Measurements from ENCODE around the gene TCAF1.
"Not testable (repeated sequence)": the region's sequence is repeated elsewhere in the genome, so short reads cannot be mapped to it uniquely, and the experiment has no call there.

The TCAF1 gene

DNA sequence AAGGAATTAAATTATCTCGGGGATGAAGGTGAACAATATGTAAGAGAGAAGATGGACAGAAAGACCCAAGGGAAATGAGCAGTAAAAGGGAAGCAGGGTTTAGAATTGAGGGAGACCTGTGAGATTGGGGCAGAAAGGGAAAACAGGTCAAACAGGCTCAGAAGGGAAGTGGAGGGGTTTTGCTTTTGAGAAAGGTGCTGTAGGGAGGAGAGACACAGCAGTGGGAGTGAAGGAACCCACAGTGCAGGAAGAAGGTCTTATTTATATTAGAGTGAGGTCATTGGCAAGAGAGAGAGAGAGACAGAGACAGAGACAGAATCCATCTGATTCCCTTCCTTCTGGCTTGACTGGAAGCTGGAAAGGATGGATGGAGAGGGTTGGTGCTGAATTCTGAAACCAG lies 3.5 kb upstream of the TCAF1 start:
- no peak for DNase-seq (ENCODE audit: low spot score)

GRCh38 chr7:143902332-143902899 lies 440 bp upstream of the TCAF1 start:
- no peak for DNase-seq (ENCODE audit: low spot score)

- DNase-seq (ENCODE audit: low spot score): peak; percentile 76
Observed at GRCh38 chr7:143901332-143901667, 676 bp downstream of the TCAF1 start.

GRCh38 chr7:143900230-143900766 lies 1.7 kb downstream of the TCAF1 start:
- no peak for DNase-seq (ENCODE audit: low spot score)

GRCh38 chr7:143898810-143899209 lies 3.2 kb downstream of the TCAF1 start:
- DNase-seq (ENCODE audit: low spot score): no peak

DNA sequence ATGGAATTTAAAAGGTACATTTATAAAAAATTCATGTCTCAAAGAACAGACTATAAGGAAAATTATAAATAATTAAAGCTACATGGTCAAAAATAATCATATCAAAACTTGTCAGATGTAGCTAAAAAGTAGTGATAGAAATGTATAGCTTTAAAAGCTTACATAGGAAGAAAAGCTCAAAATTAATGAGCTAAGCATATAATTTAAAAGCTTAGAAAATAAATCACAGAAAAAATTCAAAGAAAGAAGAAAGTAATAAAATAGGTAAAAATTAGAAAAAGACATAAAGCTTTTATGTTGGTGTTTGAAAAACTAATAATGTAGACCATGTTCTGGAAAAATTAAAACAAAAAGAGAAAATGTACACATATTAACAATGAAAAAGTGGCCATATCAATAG lies 5.3 kb downstream of the TCAF1 start:
- DNase-seq (ENCODE audit: low spot score): no peak

- no peak for DNase-seq (ENCODE audit: low spot score)
Observed at GRCh38 chr7:143892527-143893300, 9.3 kb downstream of the TCAF1 start.

- DNase-seq (ENCODE audit: low spot score): no peak
Observed at GRCh38 chr7:143891457-143891856, 10.5 kb downstream of the TCAF1 start.

DNA sequence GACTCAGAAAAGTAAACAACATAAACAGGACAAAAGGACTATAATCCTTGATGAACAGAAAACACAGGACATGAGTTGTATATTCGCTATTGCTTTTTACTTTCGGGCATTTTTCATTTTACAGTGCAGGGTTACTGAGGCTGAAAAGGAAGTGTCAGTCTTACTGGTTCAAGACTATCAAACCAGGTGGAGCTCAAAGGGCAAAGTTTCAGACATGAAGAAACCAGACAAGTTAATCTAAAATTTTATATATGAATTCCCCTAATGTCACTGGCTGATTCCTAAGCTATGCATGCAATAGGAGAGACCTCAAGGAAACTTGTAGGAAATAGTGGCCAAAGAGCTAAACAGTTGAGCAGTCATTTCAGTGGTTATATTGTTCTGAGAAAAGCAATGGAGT lies 11.4 kb downstream of the TCAF1 start:
- no peak for DNase-seq (ENCODE audit: low spot score)

GRCh38 chr7:143889068-143889467 lies 12.9 kb downstream of the TCAF1 start:
- no peak for DNase-seq (ENCODE audit: low spot score)

- DNase-seq (ENCODE audit: low spot score): no peak
Observed at GRCh38 chr7:143886826-143887477, 15.0 kb downstream of the TCAF1 start.

DNA sequence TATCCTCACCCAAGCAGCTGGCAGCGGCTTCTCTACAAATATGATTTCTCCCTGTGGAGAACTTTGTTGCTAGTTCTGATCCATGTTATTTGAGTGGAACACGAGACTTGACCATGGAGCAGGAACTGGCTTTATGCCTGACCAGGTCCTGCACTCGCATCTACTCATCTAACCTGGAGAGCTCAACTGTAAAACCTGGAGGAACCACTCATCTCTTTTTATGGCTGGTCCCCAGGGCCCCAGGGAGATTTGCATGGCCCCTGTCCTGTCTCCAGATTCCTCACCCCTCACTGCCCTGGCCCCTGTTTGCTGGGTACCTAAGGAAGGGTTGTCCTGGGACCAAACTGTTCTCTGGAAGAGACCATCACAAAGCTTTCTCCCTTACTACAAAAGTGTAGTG lies 16.0 kb downstream of the TCAF1 start:
- no peak for DNase-seq (ENCODE audit: low spot score)

DNA sequence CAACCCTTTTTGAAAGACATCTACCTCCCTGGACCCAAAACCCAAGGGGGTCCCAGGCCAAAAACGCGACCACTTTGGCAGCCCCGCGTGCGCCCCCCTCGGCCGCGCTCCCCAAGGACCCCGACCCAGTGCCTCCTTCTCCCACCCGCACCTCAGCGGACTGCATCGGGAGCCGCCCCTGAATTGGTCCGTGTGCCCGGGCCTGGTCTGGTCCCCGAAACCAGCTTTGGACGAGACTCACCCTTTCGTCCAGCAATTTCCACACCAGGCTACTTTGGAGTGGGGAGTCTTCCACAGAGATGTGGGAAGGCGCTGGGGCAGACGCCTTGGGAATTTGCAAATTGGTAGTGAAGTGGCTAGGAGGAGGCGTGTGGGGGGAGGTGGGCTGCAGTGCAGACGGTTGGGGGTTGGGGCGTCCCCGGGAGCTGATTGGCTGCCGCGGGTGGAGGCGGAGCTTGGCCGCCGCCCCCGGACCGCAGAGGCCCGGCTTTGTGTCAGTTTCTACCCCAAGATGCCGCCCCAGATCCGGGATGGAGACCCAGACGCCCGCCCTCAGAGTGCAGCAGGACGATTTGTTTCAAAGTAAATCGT lies 16.9 kb downstream of the TCAF1 start:
- DNase-seq (ENCODE audit: low spot score): peak; percentile 88

- DNase-seq (ENCODE audit: low spot score): no peak
Observed at GRCh38 chr7:143884241-143884968, 17.6 kb downstream of the TCAF1 start.

GRCh38 chr7:143882604-143883078 lies 19.3 kb downstream of the TCAF1 start:
- DNase-seq (ENCODE audit: low spot score): peak; percentile 86

DNA sequence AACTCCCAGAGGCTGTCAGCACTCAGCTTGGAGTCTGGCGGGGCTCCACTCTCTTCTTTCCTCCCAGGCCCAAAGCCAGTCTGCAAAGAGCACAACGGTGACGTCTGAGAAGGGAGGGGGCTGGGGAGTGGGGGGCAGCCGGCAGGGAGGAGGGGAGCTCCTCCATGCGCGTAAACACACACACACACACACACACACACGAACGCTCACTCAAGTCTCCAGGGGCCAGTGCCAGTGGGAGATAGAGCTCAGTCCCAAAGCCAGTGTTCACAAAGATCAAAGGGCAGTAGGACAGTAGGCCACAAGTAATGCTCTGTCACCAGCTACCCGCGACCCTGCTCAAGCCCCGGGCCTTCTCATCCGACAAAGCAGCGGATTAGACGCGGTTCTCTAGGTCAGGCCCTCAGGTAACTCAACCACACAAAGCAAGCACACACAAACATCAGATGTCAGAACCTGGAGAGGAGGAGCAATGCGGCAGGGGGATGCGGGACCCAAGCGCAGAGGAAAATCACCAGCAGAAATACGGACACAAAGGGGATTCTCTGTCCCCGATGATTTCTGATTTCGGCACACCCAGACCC lies 19.9 kb downstream of the TCAF1 start:
- DNase-seq (ENCODE audit: low spot score): peak; percentile 82

DNA sequence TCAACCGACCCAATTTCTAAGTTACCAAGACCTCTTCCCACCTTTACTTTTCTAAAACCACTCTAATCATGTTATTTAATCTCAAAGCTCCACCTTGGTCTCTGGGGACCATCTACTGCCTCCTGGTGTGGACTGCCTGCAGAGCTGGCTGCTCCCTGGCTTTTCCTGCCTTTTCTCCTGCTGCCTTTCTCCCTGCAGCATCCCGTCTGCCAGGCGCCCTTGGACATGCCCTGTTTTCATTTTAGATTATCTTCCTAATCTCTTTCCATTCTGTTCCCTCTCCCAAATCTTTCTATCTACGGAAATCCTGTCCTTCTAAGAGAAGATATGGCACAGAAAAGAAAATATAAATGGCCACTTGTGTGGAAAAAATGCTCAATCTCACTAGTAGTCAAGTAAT lies 23.1 kb downstream of the TCAF1 start:
- DNase-seq (ENCODE audit: low spot score): no peak

DNA sequence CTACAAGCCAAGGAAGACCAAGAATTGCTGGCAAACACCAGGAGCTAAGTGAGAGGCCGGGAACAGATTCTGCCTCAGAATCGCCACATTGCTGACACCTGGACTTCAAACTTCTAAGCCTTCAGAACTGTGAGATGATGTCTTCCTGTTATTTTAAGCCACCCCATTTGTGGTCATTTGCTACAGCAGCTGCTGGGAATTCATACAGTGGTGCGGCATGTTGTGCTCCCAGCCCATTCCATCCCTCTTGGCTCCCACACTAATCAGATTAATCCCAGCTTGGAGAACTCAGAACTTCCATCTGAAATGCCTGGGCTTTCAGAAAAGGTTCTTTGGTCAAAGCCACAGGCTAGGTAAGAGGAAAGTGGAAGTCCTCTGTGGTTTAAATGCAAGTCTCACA lies 24.9 kb downstream of the TCAF1 start:
- DNase-seq (ENCODE audit: low spot score): no peak

- no peak for DNase-seq (ENCODE audit: low spot score)
Observed at GRCh38 chr7:143876218-143876617, 25.8 kb downstream of the TCAF1 start.

DNA sequence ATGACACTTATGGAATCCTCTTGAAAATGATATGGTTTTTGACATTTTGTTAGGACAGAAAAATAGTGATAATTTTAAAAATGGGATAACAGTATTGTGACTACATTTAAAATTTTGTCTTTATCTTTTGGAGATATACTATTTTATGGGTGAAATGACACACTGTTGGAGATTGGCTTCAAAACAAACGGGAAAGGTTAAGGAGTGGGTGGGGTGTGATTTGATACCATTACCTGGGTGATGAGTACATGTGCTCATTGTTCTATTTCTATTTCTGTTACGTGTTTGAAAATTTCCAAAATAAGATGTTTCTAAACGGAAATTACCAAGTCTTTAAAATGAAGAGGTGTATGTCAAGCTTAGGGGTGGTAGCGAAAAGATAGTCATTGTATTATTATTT lies 28.7 kb downstream of the TCAF1 start:
- not testable (repeated sequence) for DNase-seq (ENCODE audit: low spot score)

GRCh38 chr7:143871534-143871933 lies 30.4 kb downstream of the TCAF1 start:
- not testable (repeated sequence) for DNase-seq (ENCODE audit: low spot score)

GRCh38 chr7:143857994-143858393 lies 44.0 kb downstream of the TCAF1 start:
- not testable (repeated sequence) for DNase-seq (ENCODE audit: low spot score)

Data from ecto neural progenitor cell (in vitro differentiated cells).